Measurements from ENCODE around the gene CHPF. TPM values are rescaled to one million over a fixed set of nuclear protein-coding genes. Genes with fewer than 3 reads are reported as not detected.

The CHPF gene
- total and polyA plus RNA-seq, 2 experiments from 2014 or later, result 174 to 533 TPM

DNA sequence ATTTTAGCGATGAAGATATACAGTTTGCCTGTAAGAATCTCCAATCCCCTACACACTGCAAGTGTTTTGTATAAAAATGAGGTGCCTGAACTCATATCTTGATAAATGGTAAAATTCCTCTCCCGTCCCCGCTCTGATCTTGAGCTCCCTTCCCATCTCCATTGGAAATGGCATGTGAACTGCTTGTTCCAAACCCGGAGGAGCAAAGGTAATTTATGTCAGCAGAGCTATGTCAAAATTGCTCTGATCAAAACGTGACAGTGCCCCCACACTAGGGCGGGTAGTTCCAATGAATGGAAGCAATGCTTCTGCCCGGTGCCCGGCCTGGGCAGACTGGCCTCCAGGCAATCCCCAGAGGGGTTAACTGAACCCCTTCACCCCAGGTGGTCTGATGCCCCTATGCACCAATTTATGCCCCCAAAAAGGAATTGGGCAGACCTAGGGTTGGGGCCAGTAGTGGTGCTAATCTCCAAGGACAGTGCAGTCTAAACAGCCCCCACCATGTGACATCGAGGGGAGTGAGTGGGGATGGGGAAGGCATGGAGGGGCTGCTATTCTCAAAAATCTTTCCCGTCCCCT lies 48.6 kb downstream of the CHPF start:
- Histone ChIP-seq H3K79me2 (ENCODE audit: insufficient read depth) (peaks cover 13% of the 10 kb centered on the region), H3K9ac (no peak overlapping the region), H2AFZ (no peak overlapping the region), H3K9me3 (ENCODE audit: low read depth) (no peaks in the 10 kb centered on the region), H3K4me1 (ENCODE audit: insufficient read depth) (peaks cover 8% of the 10 kb centered on the region), H3K9me2 (ENCODE audit: insufficient read depth) (no peaks in the 10 kb centered on the region), H3K27ac (no peak overlapping the region), H3K4me2 (ENCODE audit: unreplicated experiment) (no peak overlapping the region), H3K27me3 (replicated peaks; ENCODE audit: insufficient read depth) (no peaks in the 10 kb centered on the region), H3F3A (ENCODE audit: insufficient read depth) (no peaks in the 10 kb centered on the region), H4K20me1 (ENCODE audit: insufficient read depth) (no peaks in the 10 kb centered on the region), H3K4me3 (no peak overlapping the region), H3K36me3 (ENCODE audit: low read depth) (no peaks in the 10 kb centered on the region)
- no peak for TF ChIP-seq EZH2 (IDR thresholded peaks at IDR 0.05; ENCODE audit: insufficient read depth, poor library complexity, severe bottlenecking)
- TF ChIP-seq EZH2phosphoT487 (IDR thresholded peaks at IDR 0.05; ENCODE audit: insufficient read depth, low read depth), result no peak
- in situ Hi-C loops (cut with MboI), result no loop called here
- 22 to 23% methylated on average over 10 of the region's 10 CpGs for WGBS, 2 experiments (ENCODE audit: low coverage in 1 of 2, low lambda C conversion rate in 2 of 2, missing lambda C conversion rate in 2 of 2)
- DNase-seq, result no peak

DNA sequence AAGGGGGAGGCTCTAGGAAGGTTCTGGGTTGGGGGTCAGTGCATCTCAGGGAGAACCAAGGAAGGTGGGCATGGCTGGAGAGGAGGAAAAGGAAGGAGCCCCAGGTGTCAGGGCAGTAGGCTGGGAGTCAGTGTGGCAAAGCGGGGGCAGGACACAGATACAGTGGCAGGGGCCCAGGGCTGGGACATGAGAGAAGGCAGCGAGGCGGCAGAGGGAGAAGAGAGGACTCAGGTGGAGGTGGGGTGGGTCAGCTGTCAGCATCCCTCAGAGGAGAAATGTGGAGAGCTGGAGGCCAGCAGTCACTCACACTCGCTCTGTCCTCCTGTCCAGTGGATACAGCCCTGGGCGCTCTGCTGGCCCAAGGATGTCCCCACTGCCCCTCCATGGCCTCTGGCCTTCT lies 50.5 kb downstream of the CHPF start:
- H2AFZ ChIP-seq, result no peak overlapping the region
- no peaks in the 10 kb centered on the region for H3F3A ChIP-seq (ENCODE audit: insufficient read depth)
- H3K27me3 ChIP-seq (replicated peaks; ENCODE audit: insufficient read depth), result no peaks in the 10 kb centered on the region
- in situ Hi-C loops (cut with MboI), result no loop called here
- H3K79me2 ChIP-seq (ENCODE audit: insufficient read depth), result no peaks in the 10 kb centered on the region
- no peaks in the 10 kb centered on the region for H3K36me3 ChIP-seq (ENCODE audit: low read depth)
- H3K9me3 ChIP-seq (ENCODE audit: low read depth), result no peaks in the 10 kb centered on the region
- DNase-seq, result no peak
- no peaks in the 10 kb centered on the region for H3K9me2 ChIP-seq (ENCODE audit: insufficient read depth)
- no peak overlapping the region for H3K27ac ChIP-seq
- no peaks in the 10 kb centered on the region for H4K20me1 ChIP-seq (ENCODE audit: insufficient read depth)
- no peaks in the 10 kb centered on the region for H3K4me1 ChIP-seq (ENCODE audit: insufficient read depth)
- H3K9ac ChIP-seq, result no peak overlapping the region
- 96 to 97% methylated on average over 5 of the region's 5 CpGs for WGBS, 2 experiments (ENCODE audit: low coverage in 1 of 2, low lambda C conversion rate in 2 of 2, missing lambda C conversion rate in 2 of 2)
- H3K4me2 ChIP-seq (ENCODE audit: unreplicated experiment), result no peak overlapping the region
- H3K4me3 ChIP-seq, result no peak overlapping the region
- TF ChIP-seq EZH2phosphoT487 (IDR thresholded peaks at IDR 0.05; ENCODE audit: insufficient read depth, low read depth), result no peak
- no peak for TF ChIP-seq EZH2 (IDR thresholded peaks at IDR 0.05; ENCODE audit: insufficient read depth, poor library complexity, severe bottlenecking)

DNA sequence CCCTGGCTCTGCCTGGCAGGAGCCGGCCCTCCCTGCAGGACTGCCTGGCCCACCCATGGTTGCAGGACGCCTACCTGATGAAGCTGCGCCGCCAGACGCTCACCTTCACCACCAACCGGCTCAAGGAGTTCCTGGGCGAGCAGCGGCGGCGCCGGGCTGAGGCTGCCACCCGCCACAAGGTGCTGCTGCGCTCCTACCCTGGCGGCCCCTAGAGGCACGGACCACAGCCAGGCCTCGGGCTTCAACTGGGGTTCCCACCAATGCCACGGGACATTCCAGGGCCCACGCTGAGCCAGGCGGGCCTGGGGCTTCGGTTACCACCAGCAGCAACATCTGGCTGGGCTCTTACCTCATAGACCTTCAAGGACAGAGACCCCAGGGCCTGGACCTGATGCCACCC lies 51.0 kb downstream of the CHPF start:
- Histone ChIP-seq H3K36me3 (ENCODE audit: low read depth) (no peaks in the 10 kb centered on the region), H3K9me3 (ENCODE audit: low read depth) (no peaks in the 10 kb centered on the region), H3K4me3 (no peak overlapping the region), H3K9me2 (ENCODE audit: insufficient read depth) (no peaks in the 10 kb centered on the region), H3K27ac (no peak overlapping the region), H3K4me2 (ENCODE audit: unreplicated experiment) (no peak overlapping the region), H3F3A (ENCODE audit: insufficient read depth) (no peaks in the 10 kb centered on the region), H4K20me1 (ENCODE audit: insufficient read depth) (no peaks in the 10 kb centered on the region), H2AFZ (no peak overlapping the region), H3K27me3 (replicated peaks; ENCODE audit: insufficient read depth) (no peaks in the 10 kb centered on the region), H3K79me2 (ENCODE audit: insufficient read depth) (no peaks in the 10 kb centered on the region), H3K4me1 (ENCODE audit: insufficient read depth) (no peaks in the 10 kb centered on the region), H3K9ac (no peak overlapping the region)
- TF ChIP-seq EZH2 (IDR thresholded peaks at IDR 0.05; ENCODE audit: insufficient read depth, poor library complexity, severe bottlenecking) (no peak), EZH2phosphoT487 (IDR thresholded peaks at IDR 0.05; ENCODE audit: insufficient read depth, low read depth) (no peak)
- in situ Hi-C loops (cut with MboI), result no loop called here
- DNase-seq, result no peak
- WGBS, 2 experiments (ENCODE audit: low coverage in 1 of 2, low lambda C conversion rate in 2 of 2, missing lambda C conversion rate in 2 of 2), result 74 to 80% methylated on average over 14 to 20 of the region's 20 CpGs

DNA sequence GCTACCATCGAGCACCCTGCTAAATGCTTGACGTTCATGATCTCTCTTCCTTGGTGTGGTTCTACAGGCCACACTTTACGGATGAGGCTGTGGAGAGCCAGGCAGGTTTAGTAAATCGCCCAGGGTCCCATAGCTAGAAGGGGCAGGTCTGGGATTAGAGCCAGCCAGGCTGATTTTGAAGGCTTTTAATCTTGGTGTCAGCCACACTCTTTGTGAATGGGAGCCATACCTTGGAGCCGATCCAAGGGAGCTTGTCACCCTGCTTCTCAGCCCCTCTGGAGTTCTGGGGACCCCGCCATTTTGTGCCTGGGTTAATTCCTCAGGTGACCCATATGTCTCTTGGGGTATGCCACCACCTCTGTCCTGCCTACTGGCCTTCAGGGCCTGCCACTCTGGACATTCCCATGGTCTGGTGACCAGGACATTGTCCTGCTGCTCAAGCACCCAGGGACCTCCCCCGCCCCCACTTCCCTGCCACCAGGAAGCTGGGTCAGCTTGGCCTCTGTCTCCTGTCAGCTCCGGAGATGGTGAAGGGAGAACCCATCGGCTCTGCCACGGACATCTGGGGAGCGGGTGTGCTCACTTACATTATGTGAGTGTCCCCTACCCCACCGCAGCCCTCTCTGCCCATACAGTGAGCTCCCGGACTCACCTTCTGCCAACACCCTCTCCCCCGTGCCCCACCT lies 52.2 kb downstream of the CHPF start:
- no peak overlapping the region for H3K9ac ChIP-seq
- H2AFZ ChIP-seq, result no peak overlapping the region
- no peaks in the 10 kb centered on the region for H3K9me2 ChIP-seq (ENCODE audit: insufficient read depth)
- H4K20me1 ChIP-seq (ENCODE audit: insufficient read depth), result no peaks in the 10 kb centered on the region
- H3K79me2 ChIP-seq (ENCODE audit: insufficient read depth), result no peaks in the 10 kb centered on the region
- no peaks in the 10 kb centered on the region for H3K27me3 ChIP-seq (replicated peaks; ENCODE audit: insufficient read depth)
- WGBS, 2 experiments (ENCODE audit: low coverage in 1 of 2, low lambda C conversion rate in 2 of 2, missing lambda C conversion rate in 2 of 2), result 74 to 80% methylated on average over 14 of the region's 14 CpGs
- no peaks in the 10 kb centered on the region for H3K4me1 ChIP-seq (ENCODE audit: insufficient read depth)
- H3K27ac ChIP-seq, result no peak overlapping the region
- no peaks in the 10 kb centered on the region for H3K36me3 ChIP-seq (ENCODE audit: low read depth)
- no peak for DNase-seq
- no peaks in the 10 kb centered on the region for H3F3A ChIP-seq (ENCODE audit: insufficient read depth)
- TF ChIP-seq EZH2 (IDR thresholded peaks at IDR 0.05; ENCODE audit: insufficient read depth, poor library complexity, severe bottlenecking) (no peak), EZH2phosphoT487 (IDR thresholded peaks at IDR 0.05; ENCODE audit: insufficient read depth, low read depth) (no peak)
- H3K9me3 ChIP-seq (ENCODE audit: low read depth), result no peaks in the 10 kb centered on the region
- in situ Hi-C loops (cut with MboI), result no loop called here
- H3K4me2 ChIP-seq (ENCODE audit: unreplicated experiment), result no peak overlapping the region
- H3K4me3 ChIP-seq, result no peak overlapping the region
